ENCODE data around the gene GNAO1.

DNA sequence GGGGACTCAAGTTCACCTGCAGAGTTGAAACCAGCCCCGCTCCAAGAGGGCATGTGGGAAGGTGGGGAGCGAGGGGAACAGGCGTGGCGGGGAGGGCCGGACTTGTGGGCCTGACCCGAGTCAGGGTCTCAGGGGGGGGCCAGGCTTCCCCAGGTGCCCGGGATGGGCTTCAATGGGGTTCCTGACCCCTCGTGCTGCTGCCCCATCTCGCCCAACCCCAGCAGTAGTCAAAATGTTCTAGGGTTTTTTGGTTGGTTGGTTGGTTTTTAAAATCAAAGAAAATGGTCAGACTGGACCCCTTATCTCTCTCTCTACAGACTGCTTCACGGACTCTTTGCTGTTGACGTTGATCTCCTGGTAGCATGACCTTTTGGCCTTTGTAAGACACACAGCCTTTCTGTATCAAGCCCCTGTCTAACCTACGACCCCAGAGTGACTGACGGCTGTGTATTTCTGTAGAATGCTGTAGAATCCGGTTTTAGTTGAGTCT lies 164.5 kb downstream of the GNAO1 start:
- no peak for TF ChIP-seq GATA3 (IDR thresholded peaks at IDR 0.05; ENCODE audit: low read depth, low read length)
- no peak for TF ChIP-seq GATA2 (IDR thresholded peaks at IDR 0.05; ENCODE audit: low read depth, low read length)
